Effector memory CD8-positive, alpha-beta T cell (primary cell): Measurements from ENCODE around the gene CDH16.
"Not testable (repeated sequence)": the region's sequence is repeated elsewhere in the genome, so short reads cannot be mapped to it uniquely, and the experiment has no call there.

Experiments
- ATAC-seq: fragments of 150-1000 bp; cut with Tn5 transposase; replicated peaks from 2 replicates; pipeline ENCODE4 v1.10.0; 2021; ENCODE audit warnings: mild to moderate bottlenecking, moderate library complexity
- DNase-seq, 3 experiments: peaks; one replicate each; pipeline ENCODE4 v3.0.0; 2021
- H3K27ac Mint-ChIP-seq, 2 donors: one replicate each; pipeline ENCODE4 v1.8.0; 2022; ENCODE audit warnings: mild to moderate bottlenecking in 2 of 2, mixed read lengths in 2 of 2, moderate library complexity in 2 of 2
- H3K27me3 Mint-ChIP-seq, 2 donors: one replicate each; pipeline ENCODE4 v1.8.0; 2022; ENCODE audit warnings: mixed read lengths in 2 of 2
- H3K36me3 Mint-ChIP-seq: one replicate; pipeline ENCODE4 v1.8.0; 2022; ENCODE audit warnings: mild to moderate bottlenecking, moderate library complexity, mixed read lengths; ENCODE audit not compliant: insufficient read depth
- H3K4me1 Mint-ChIP-seq, 2 donors: one replicate each; pipeline ENCODE4 v1.8.0; 2022; ENCODE audit warnings: low read depth in 2 of 2, mixed read lengths in 2 of 2
- H3K4me3 Mint-ChIP-seq, 2 donors: one replicate each; pipeline ENCODE4 v1.8.0; 2022; ENCODE audit warnings: mild to moderate bottlenecking in 2 of 2, mixed read lengths in 2 of 2, moderate library complexity in 2 of 2
- H3K9me3 Mint-ChIP-seq, 2 donors: one replicate each; pipeline ENCODE4 v1.8.0; 2022; ENCODE audit warnings: mixed read lengths in 2 of 2

CDH16 gene

GRCh38 chr16:66899945-66900710 is 18.6 kb downstream of the CDH16 start:
- peaks cover under 1% of the 10 kb centered on the region for H3K36me3 Mint-ChIP-seq
- ATAC-seq (no peak), DNase-seq (no peak)
- H3K4me3 Mint-ChIP-seq: no peak overlapping the region
- no peaks in the 10 kb centered on the region for H3K27me3 Mint-ChIP-seq
- peak overlapping the region in 1 of 2 donors; percentile 79 for H3K27ac Mint-ChIP-seq
- H3K4me1 Mint-ChIP-seq: peaks cover 0 to 7% of the 10 kb centered on the region in 2 donors
- no peaks in the 10 kb centered on the region for H3K9me3 Mint-ChIP-seq

- Mint-ChIP-seq H3K36me3 (no peaks in the 10 kb centered on the region), H3K4me3 (no peak overlapping the region), H3K4me1 (peaks cover 0 to 11% of the 10 kb centered on the region in 2 donors), H3K27me3 (no peaks in the 10 kb centered on the region), H3K27ac (no peak overlapping the region), H3K9me3 (no peaks in the 10 kb centered on the region)
- ATAC-seq: no peak
- no peak for DNase-seq
Observed at GRCh38 chr16:66899310-66899944, 19.3 kb downstream of the CDH16 start.

- Mint-ChIP-seq H3K27me3 (no peaks in the 10 kb centered on the region), H3K27ac (no peak overlapping the region), H3K4me1 (peaks cover 0 to 11% of the 10 kb centered on the region in 2 donors), H3K4me3 (no peak overlapping the region), H3K36me3 (no peaks in the 10 kb centered on the region), H3K9me3 (no peaks in the 10 kb centered on the region)
- DNase-seq: no peak
- no peak for ATAC-seq
Observed at GRCh38 chr16:66898933-66899309, 19.8 kb downstream of the CDH16 start.

- peaks cover 0 to 11% of the 10 kb centered on the region in 2 donors for H3K4me1 Mint-ChIP-seq
- ATAC-seq (no peak), DNase-seq (no peak)
- H3K27me3 Mint-ChIP-seq: no peaks in the 10 kb centered on the region
- H3K36me3 Mint-ChIP-seq: no peaks in the 10 kb centered on the region
- no peak overlapping the region for H3K27ac Mint-ChIP-seq
- H3K4me3 Mint-ChIP-seq: no peak overlapping the region
- no peaks in the 10 kb centered on the region for H3K9me3 Mint-ChIP-seq
Observed at GRCh38 chr16:66898207-66898606, 20.5 kb downstream of the CDH16 start.

- not testable (repeated sequence) for DNase-seq, ATAC-seq, H3K27me3 Mint-ChIP-seq, H3K4me3 Mint-ChIP-seq, H3K27ac Mint-ChIP-seq, H3K36me3 Mint-ChIP-seq, H3K9me3 Mint-ChIP-seq
- H3K4me1 Mint-ChIP-seq: peaks cover 0 to 11% of the 10 kb centered on the region in 2 donors
Observed at GRCh38 chr16:66896682-66897081, 22.0 kb downstream of the CDH16 start.

GRCh38 chr16:66895999-66896398 is 22.7 kb downstream of the CDH16 start:
- no peak for ATAC-seq

GRCh38 chr16:66895689-66895979 is 23.1 kb downstream of the CDH16 start:
- Mint-ChIP-seq H3K27ac (peak overlapping the region in 1 of 2 donors; percentile 54), H3K27me3 (no peaks in the 10 kb centered on the region), H3K4me1 (peaks cover 0 to 11% of the 10 kb centered on the region in 2 donors), H3K36me3 (peaks cover 6% of the 10 kb centered on the region), H3K9me3 (no peaks in the 10 kb centered on the region), H3K4me3 (no peak overlapping the region)
- DNase-seq (no peak), ATAC-seq (no peak)

More at GRCh38 chr16:66895999-66896398, 22.7 kb downstream of the CDH16 start:
- H3K27ac Mint-ChIP-seq: peak overlapping the region in 1 of 2 donors; percentile 54
- peaks cover 0 to 11% of the 10 kb centered on the region in 2 donors for H3K4me1 Mint-ChIP-seq
- H3K36me3 Mint-ChIP-seq: peaks cover 5% of the 10 kb centered on the region
- H3K9me3 Mint-ChIP-seq: no peaks in the 10 kb centered on the region
- H3K4me3 Mint-ChIP-seq: no peak overlapping the region
- H3K27me3 Mint-ChIP-seq: no peaks in the 10 kb centered on the region
- DNase-seq: no peak

- H3K4me3 Mint-ChIP-seq: no peak overlapping the region
- ATAC-seq (peak; percentile 83), DNase-seq (peak; percentile 43 to 52 (median 46))
- H3K4me1 Mint-ChIP-seq: peaks cover 0 to 11% of the 10 kb centered on the region in 2 donors
- H3K27ac Mint-ChIP-seq: peak overlapping the region; percentile 16 to 79
- peaks cover 7% of the 10 kb centered on the region for H3K36me3 Mint-ChIP-seq
- no peaks in the 10 kb centered on the region for H3K27me3 Mint-ChIP-seq
- H3K9me3 Mint-ChIP-seq: no peaks in the 10 kb centered on the region
Observed at GRCh38 chr16:66894948-66895688, 23.6 kb downstream of the CDH16 start.

- Mint-ChIP-seq H3K27ac (peak overlapping the region in 1 of 2 donors; percentile 79), H3K4me1 (peaks cover 0 to 11% of the 10 kb centered on the region in 2 donors), H3K4me3 (no peak overlapping the region), H3K27me3 (no peaks in the 10 kb centered on the region), H3K9me3 (no peaks in the 10 kb centered on the region), H3K36me3 (peaks cover 17% of the 10 kb centered on the region)
- no peak for ATAC-seq
- DNase-seq: no peak
Observed at GRCh38 chr16:66894055-66894454, 24.6 kb downstream of the CDH16 start.

GRCh38 chr16:66891797-66892196 is 26.9 kb downstream of the CDH16 start:
- Mint-ChIP-seq H3K36me3 (peaks cover 32% of the 10 kb centered on the region), H3K4me3 (no peak overlapping the region), H3K27ac (peak overlapping the region in 1 of 2 donors; percentile 31), H3K4me1 (peaks cover 4 to 12% of the 10 kb centered on the region in 2 donors), H3K27me3 (no peaks in the 10 kb centered on the region), H3K9me3 (no peaks in the 10 kb centered on the region)
- ATAC-seq (no peak), DNase-seq (no peak)

GRCh38 chr16:66891360-66891759 is 27.3 kb downstream of the CDH16 start:
- no peaks in the 10 kb centered on the region for H3K27me3 Mint-ChIP-seq
- H3K4me1 Mint-ChIP-seq: peaks cover 4 to 16% of the 10 kb centered on the region in 2 donors
- no peak for ATAC-seq
- no peaks in the 10 kb centered on the region for H3K9me3 Mint-ChIP-seq
- H3K36me3 Mint-ChIP-seq: peaks cover 34% of the 10 kb centered on the region
- H3K27ac Mint-ChIP-seq: peak overlapping the region in 1 of 2 donors; percentile 31
- DNase-seq: no peak
- H3K4me3 Mint-ChIP-seq: no peak overlapping the region

GRCh38 chr16:66890799-66891198 is 27.9 kb downstream of the CDH16 start:
- ATAC-seq: no peak
- peaks cover 7 to 12% of the 10 kb centered on the region in 2 donors for H3K4me1 Mint-ChIP-seq
- H3K27me3 Mint-ChIP-seq: no peaks in the 10 kb centered on the region
- no peaks in the 10 kb centered on the region for H3K9me3 Mint-ChIP-seq
- H3K36me3 Mint-ChIP-seq: peaks cover 37% of the 10 kb centered on the region
- H3K4me3 Mint-ChIP-seq: no peak overlapping the region
- peak overlapping the region in 1 of 2 donors; percentile 31 for H3K27ac Mint-ChIP-seq
- no peak for DNase-seq

GRCh38 chr16:66889622-66890021 is 29.1 kb downstream of the CDH16 start:
- ATAC-seq (no peak), DNase-seq (no peak)
- Mint-ChIP-seq H3K9me3 (no peaks in the 10 kb centered on the region), H3K27ac (peak overlapping the region in 1 of 2 donors; percentile 20), H3K4me1 (peaks cover 11 to 12% of the 10 kb centered on the region in 2 donors), H3K36me3 (peaks cover 44% of the 10 kb centered on the region), H3K27me3 (no peaks in the 10 kb centered on the region), H3K4me3 (no peak overlapping the region)
